Sciatic nerve (tissue), 2 donors: ENCODE measurements around the gene DDX24. TPM values are rescaled to one million over a fixed set of nuclear protein-coding genes. Genes with fewer than 3 reads are reported as not detected.

ENCODE experiments used
- ATAC-seq: fragments of 200-7000 bp; cut with Tn5 transposase; one replicate; pipeline ENCODE4 v1.9.1; 2020; ENCODE audit warnings: mild to moderate bottlenecking, moderate library complexity
- DNase-seq: peaks from one replicate; pipeline ENCODE4 v3.0.0-alpha.2; 2020; ENCODE audit warnings: low spot score
- intact Hi-C: fragments of 100-400 bp; cut with DNase I; formaldehyde crosslinking; loops from one replicate; pipeline ENCODE4 v1.14.2; 2022
- total RNA-seq: library from RNA; stranded (reverse); fragmentation: NEBNext Ultra II Directional; extraction: Animal tissue kit (Norgen Biotek cat#: 25700); gene quantifications from one replicate; pipeline ENCODE4 v1.2.1, GENCODE V29; 2021
- donor health status: DM: no; HTN: no; CAD: no.
- donor health status: DM: no; HTN: no; CAD: no.

The DDX24 gene, protein sequence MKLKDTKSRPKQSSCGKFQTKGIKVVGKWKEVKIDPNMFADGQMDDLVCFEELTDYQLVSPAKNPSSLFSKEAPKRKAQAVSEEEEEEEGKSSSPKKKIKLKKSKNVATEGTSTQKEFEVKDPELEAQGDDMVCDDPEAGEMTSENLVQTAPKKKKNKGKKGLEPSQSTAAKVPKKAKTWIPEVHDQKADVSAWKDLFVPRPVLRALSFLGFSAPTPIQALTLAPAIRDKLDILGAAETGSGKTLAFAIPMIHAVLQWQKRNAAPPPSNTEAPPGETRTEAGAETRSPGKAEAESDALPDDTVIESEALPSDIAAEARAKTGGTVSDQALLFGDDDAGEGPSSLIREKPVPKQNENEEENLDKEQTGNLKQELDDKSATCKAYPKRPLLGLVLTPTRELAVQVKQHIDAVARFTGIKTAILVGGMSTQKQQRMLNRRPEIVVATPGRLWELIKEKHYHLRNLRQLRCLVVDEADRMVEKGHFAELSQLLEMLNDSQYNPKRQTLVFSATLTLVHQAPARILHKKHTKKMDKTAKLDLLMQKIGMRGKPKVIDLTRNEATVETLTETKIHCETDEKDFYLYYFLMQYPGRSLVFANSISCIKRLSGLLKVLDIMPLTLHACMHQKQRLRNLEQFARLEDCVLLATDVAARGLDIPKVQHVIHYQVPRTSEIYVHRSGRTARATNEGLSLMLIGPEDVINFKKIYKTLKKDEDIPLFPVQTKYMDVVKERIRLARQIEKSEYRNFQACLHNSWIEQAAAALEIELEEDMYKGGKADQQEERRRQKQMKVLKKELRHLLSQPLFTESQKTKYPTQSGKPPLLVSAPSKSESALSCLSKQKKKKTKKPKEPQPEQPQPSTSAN
- total RNA-seq, result 181 TPM

DNA sequence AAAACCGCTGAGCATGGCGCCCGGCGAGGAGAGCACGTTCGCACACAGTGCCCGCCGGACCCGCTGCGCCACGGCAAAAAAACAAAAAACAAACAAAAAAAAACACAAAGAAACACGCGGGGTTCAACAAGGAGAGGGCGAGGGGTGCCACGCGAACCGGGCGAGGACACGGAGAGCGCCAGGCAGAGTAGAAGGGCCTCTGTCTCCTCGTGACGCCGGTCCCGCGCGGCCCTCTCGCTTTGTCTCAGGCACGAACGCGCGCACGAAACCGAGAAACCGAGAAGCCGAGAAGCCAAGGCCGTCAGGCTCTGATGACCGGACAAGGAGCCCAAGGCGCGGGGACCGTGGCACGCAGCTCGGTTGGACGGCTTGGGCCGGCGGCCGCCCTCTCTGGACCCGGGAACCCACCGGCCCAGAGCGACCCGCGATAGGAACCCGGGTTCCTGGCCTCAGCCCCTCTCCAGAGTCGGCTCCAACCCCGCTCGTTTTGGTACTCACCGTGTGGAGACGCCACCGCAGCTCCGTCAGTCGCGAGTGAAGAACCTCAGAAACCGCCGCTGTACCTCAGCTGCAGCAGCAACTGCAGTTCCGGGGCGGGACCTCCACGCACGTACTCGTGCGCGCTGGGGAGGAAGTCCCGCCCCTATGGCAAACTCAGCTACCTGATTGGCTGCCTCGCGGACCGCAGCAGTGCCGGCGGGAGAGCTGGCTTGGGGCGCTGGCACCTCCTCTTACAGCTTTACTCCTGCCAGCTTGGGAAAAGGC, at the start of gene DDX24, which contains the start of gene IFI27L1:
Gene DDX24 (minus strand): TSS at position 582 of the 765 bp plus-strand sequence. CDS start 1,460 bp downstream, outside the sequence.
Gene IFI27L1 (plus strand): TSS at position 690 of the 765 bp plus-strand sequence. CDS start 15,628 bp downstream, outside the sequence.
- DNase-seq, result peak; percentile 98
- intact Hi-C loops, result no loop called here
- ATAC-seq, result peak; percentile 100

DNA sequence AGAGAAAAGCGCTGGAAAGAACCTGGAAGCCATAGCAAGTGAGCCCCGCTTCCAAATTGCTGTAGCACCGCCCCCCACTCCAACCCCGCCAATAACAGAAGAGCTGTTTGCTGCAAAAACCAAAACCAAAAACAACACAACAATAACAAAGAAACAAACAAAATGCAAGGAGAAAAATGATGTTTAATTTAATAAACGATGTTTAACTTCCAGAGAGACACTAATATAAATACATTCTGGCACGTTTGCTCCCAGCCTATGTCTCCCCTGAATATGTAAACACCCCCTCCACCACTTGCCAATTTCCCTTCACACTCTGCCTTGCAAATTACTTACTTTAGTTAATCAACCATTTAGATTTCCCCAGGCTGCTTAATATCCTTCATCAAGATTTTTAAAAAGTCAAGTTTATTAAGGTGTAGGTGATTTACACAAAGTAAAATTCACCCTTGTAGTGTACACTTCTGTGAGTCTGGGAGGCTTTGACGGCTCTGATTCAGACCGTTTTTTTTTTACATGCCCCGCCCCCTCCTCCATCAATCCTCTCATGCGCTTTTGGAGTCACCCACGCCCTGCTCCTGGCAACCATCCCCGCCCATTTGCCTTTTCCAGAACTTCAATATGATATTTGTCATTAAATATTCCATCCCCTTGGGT, 48.9 kb upstream of the DDX24 start:
- DNase-seq (no peak), ATAC-seq (peak; percentile 64)
- intact Hi-C loops, result loop anchor here (10.0 kb wide), 1 partner anchor 95 kb away; no protein-coding TSS in a partner anchor

DNA sequence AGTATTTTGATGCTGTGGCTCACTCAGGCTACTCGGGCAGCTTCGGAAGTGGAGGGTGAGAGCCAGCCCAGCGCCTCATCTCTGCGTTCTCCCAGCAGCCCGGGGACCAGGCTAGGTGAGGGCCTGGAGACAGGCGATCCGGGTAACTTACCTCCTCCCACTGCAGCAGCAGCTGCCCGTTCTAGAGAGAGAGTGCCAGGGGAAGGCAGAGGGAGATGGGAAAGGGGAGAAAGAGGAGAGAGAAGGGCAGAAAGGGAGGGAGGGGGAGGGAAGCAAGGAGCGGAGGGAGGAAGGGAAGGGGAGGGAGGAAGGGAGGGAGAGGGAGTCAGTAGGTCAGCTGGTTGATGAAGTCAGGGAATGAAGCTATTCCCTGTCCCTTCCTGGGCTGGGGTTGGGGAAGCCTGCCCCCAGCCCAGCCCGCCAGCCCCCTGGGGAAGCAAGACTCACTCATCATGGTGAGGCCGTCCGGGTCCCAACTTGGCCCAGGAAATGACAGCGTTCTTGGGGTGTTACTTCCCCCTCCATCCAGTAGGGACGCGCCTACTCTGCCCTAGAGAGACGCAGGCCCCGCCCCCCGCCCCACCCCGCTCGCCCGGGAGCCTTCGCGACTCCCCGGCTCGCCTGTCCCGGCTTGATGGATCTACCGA, 48.2 kb upstream of the DDX24 start, which contains the start of gene IFI27L2:
Gene IFI27L2 (minus strand): TSS at position 494 of the 647 bp plus-strand sequence. CDS start 40 bp downstream, at position 454.
- intact Hi-C loops, result no loop called here

DNA sequence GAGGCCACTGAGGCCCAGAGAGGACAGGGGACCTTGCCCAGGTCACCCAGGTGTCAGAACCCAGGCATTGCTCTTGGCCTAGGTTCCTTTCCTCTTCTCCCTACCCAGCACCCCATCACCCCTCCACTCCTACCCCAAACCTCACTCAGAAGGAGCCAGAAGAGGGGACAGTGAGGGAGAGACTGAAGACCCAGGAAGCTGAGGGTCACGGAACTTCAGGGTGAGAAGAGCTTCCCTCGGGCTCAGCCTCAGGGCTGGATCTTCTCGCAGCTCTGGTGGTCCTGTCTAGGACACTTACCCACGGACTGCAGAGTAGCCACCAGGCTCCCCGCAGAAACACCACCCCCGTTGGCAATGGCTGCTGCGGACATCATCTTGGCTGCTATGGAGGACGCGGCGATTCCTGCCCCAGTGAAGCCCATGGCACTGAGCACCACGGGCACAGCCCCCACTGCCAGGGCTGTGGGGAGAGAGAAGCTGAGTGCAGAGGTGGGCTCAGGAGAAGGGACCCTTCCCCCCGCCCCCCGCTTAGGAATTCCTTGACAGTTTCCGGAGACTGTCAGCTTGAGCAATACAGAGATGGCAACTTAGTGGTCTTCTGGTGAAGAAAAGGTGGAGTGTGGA, 47.3 kb upstream of the DDX24 start:
- intact Hi-C loops, result no loop called here
- no peak for ATAC-seq
- DNase-seq, result no peak

More for the DNA sequence above, 48.2 kb upstream of the DDX24 start, which contains the start of gene IFI27L2:
- peak; percentile 87 for DNase-seq
- ATAC-seq, result peak; percentile 97

DNA sequence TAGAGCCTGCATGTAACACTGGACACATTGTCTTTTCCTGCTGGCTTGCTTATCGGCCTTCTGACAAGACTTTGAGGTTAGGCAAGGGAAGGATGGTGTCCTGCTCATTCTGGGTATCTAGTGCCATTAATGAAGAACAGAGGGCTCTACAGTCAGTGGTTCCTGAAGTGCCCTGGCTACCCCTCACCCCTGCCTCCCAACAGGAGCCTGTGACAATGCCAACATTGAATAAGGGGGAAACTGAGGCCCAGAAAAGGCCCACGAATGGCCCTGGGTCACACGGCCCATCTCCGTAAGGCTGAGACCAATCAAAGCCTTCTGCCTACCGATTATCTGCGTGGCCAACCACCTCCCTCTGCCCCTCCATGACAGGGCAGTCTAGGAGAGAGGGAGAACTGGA, 46.3 kb upstream of the DDX24 start:
- ATAC-seq, result no peak
- intact Hi-C loops, result no loop called here
- DNase-seq, result peak; percentile 33

DNA sequence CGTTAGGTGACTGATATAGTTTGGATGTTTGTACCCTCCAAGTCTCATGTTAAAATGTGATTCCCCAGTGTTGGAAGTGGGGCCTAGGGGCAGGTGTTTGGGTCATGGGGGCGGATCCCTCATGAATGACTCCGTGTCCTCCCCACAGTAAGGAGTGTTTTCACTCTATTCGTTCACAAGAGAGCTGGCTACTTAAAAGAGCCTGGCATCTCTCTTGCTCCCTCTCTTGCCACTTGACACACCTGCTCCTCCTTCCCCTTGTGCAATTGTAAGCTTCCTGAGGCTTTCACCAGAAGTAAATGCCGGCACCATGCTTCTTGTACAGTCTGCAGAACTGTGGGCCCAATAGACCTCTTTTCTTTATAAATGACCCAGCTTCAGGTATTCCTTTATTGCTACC, 45.8 kb upstream of the DDX24 start:
- no peak for DNase-seq
- intact Hi-C loops, result no loop called here
- no peak for ATAC-seq

DNA sequence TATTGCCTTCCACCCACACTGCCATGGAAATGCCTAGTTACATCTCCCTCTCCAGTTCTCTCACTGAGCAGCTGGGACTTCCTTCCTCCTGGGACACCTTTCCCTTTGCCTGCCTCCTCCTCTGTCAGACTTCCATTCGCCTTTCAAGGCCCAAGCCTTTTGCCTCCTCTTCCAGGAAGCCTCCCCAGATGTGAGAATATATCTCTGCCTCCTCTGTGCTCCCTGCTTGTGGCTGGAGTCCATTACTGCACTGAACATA, 45.3 kb upstream of the DDX24 start:
- no peak for DNase-seq
- no peak for ATAC-seq
- intact Hi-C loops, result no loop called here

DNA sequence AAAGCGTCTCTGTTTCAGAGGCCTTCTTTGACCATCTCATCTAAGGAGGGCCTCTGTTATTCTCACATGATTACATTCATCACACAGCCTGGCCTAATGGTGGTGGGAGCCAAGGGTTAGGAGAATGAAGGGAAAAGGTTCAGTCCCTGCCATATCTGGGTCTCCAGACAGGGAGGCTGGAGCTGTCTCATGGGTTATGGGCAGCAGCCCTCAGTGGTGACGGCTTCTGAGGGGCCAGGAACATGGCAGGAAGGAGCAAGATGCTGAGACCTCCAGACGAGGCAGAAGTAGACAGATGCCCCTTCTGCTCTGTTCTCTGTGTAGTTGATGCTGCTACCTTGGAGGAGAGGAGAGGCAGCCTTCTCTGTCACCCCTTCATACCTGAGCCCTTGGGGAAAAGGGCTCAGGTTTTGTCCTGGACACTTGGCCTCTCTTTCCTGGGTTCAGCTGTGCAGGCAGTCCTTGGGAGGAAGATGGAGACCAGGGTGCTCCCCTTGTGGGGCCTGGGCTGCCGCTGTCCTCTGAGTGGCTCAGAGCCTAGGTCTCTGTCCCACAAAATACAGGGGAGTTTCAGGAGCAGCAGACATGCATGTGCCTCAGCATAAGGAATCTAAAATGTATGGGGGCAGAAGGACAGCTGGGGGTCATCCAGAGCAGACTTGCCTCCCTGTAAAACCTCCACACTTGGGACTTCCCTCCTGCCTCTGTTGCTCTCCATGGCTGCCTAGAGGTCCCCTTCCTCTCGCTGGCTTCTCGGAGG, 44.8 kb upstream of the DDX24 start:
- DNase-seq, result no peak
- no peak for ATAC-seq
- intact Hi-C loops, result no loop called here

DNA sequence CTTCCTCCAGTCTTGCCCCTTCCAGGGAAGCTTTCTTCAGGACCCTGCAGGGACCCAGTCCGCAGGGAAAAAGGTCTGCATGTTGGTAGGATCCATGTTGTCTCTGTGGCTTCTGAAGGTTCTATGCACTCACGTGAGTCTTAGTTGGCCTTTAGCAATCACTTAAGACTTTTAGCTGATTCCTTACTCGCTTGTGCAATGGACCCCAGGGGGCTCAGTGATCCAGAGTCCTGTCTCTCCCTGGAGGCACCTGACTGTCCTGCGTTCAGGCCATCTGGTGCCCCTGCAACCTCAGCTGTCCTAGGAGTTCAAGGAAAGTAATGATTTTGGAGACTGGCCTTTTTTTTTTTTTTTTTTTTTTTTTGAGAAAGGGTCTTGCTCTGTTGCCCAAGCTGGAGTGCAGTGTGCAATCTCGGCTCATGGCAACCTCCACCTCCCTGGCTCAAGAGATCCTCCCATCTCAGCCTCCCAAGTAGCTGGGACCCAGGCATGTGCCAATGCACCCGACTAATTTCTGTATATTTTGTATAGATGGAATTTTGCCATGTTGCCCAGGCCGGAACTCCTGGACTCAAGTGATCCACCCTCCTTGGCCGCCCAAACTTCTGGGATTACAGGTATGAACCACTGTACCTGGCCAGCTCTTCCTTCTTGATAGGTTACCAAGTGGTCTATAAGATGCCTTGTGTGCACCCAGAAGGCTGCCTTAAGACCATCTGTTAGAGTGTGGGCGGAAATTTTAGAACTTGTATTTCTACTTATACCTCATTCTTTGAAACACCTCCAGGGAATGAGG, 43.8 kb upstream of the DDX24 start:
- DNase-seq, result peak; percentile 27
- no peak for ATAC-seq
- intact Hi-C loops, result no loop called here

DNA sequence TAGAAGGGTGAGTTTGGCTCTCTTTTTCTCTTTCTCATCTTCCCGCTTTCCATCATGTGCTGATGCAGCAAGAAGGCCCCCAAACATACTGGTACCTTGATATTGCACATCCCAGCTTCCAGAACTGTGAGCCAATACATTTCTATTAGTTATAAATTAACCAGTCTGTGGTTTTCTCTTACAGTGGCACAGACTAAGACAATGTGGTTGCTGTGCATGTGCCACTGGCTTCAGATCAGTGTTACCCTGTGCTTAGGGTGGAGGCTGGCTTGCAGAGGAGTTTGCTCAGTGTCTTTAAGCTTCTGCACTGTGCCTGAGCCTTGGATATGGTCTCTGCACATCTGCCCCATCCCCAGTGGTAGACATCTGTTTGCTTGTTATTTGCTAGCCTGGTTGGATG, 42.9 kb upstream of the DDX24 start:
- DNase-seq (no peak), ATAC-seq (no peak)
- intact Hi-C loops, result no loop called here

DNA sequence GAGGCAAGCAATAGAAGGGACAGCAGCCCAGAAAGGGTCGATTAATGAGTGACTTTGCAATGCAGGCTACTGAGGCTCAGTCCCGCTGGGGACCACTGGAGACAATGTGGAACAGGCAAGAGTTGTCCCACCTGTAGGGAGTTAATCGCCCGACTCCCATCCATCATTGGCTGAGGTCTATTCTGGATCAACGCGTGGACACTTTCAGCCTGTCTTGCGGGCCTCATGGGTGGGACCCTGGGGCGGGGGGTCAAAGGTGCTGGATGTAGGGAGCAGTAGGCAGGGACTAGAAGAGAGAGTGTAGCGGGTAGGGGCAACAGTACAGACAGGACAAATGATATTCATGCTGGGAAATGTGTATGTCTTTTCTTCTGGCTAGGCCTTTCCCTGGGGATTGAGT, 42.3 kb upstream of the DDX24 start:
- no peak for ATAC-seq
- intact Hi-C loops, result no loop called here
- DNase-seq, result peak; percentile 49

DNA sequence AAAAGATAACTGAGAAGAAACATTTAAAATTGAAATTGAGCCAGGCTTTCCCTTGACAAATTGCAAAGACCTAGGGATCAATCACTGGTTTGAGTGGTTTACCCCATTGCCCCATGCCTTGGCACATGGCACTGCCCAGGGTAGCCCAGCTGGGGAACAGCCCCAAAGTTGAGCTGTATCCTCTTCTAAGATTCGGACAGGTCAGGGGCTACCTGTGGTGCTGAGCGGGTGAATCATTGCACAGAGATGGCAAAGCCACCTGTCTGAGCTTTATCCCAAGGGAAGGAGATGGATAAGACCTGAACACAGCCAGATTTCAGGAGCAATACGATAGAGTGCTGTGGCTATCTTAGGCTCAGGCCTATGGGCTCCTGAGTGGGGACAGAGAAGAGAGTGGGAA, 41.4 kb upstream of the DDX24 start:
- intact Hi-C loops, result no loop called here
- DNase-seq (peak; percentile 28), ATAC-seq (no peak)

DNA sequence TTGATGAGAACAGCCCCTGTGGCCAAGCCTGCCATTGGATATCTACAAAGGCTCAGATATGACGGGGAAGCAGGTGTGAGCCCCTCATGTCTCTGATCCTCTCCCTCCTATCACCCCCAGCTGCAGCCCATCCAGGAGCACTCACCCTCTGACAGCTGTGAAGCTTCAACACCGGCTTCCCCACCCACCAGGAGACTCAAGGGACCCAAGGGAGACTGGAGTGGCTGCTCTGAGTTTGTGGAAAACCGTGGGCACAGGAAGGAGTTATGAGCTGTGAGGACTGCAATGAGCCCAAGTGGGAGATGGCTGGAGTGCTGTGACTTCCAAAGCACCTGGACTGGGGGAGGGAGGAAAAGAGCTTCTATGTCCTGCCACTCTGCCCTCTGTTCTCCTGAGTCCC, 40.5 kb upstream of the DDX24 start:
- DNase-seq (peak; percentile 48), ATAC-seq (no peak)
- intact Hi-C loops, result no loop called here

DNA sequence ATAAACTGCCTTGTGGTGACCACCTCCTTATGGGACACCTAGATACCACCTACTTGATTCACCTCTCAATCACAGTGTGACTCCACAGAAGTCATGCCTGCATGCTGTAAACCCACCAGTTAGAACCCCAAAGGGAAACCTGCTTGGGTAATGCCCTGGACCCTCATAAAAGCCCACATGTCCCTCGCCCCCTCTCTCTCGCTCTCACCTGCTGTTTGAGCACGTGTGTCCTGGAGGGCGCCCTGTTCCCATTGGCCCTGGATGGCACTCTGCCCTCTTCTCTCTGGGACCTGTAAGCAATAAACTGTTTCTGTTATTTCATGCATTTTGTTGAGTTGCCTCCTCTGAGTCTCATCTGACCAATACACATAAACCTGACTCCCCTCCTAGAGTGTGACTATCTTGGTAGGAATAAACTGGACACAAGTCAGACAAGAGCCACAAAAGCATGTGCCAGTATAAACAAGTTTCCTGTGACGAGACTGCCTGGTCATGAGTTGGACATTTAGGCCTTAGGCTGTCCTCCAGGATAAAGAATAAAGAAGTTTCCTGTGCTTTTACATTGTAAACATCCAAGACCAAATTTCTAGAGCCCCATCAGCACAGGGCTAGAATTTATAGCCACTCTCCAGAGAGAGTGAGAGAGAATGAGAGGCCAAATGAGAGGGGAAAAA, 39.8 kb upstream of the DDX24 start:
- ATAC-seq, result peak; percentile 89
- intact Hi-C loops, result no loop called here

DNA sequence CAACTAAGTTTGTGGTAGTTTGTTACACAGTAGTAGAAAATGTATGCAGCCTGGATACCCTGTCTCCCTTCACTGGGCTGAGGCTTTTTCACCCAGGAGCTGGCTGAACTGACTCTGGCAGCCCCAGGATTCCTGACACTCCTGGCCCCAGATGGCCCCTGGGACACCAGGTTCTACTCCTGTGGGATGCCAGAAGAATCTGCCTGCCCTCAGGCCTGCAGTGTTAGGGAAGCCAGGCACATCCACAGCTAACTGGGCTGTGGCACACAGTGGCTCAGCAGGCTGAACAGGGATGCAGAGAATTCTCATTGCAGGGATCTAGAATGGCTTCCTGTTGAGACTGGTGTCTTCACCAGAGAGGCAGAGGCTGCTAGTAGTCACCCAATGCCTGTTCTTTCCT, 38.1 kb upstream of the DDX24 start:
- intact Hi-C loops, result no loop called here
- ATAC-seq (no peak), DNase-seq (peak; percentile 47)

More for the DNA sequence above, 39.8 kb upstream of the DDX24 start:
- peak; percentile 48 for DNase-seq

DNA sequence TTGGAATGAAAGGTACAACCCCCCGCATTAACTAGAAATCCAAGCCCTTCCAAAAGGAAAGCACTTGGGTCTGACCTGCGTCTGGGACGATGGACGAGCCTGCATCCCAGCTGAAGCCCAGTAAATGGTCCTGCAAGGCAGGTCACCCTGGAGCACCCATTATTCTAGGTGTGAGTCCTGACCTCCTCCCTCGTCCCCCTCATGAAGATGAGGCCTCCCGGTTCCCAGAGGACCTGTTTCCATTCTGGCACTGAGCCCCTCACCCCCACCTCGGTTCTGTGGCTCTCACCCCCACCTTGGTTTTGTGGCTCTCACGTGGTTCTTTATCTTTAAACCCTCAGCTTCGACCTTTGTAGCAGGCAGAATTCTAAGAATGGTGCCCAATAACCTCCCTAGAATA, 36.9 kb upstream of the DDX24 start:
- ATAC-seq (no peak), DNase-seq (peak; percentile 40)
- intact Hi-C loops, result no loop called here
